Type B pancreatic cell (in vitro differentiated cells): ENCODE measurements around the gene STUB1. TPM values are rescaled to one million over a fixed set of nuclear protein-coding genes. Genes with fewer than 3 reads are reported as not detected.
A peak's percentile ranks its signal among the peaks of the same experiment; 100 is the strongest.

Experiments used
- DNase-seq: peaks from one replicate; pipeline ENCODE4 v3.0.0; 2021; ENCODE audit warnings: mixed read lengths; ENCODE audit not compliant: unreplicated experiment; ENCODE audit errors: extremely low spot score
- H3K27ac Mint-ChIP-seq: 2 replicates; pipeline ENCODE4 v1.8.0; 2021; ENCODE audit warnings: mild to moderate bottlenecking, mixed read lengths
- H3K27me3 Mint-ChIP-seq: 2 replicates; pipeline ENCODE4 v1.8.0; 2021; ENCODE audit warnings: mixed read lengths
- H3K36me3 Mint-ChIP-seq: 2 replicates; pipeline ENCODE4 v1.8.0; 2021; ENCODE audit warnings: mixed read lengths
- H3K4me1 Mint-ChIP-seq: one replicate; pipeline ENCODE4 v1.8.0; 2021; ENCODE audit warnings: mixed read lengths; ENCODE audit not compliant: unreplicated experiment
- H3K4me3 Mint-ChIP-seq: 2 replicates; pipeline ENCODE4 v1.8.0; 2021; ENCODE audit warnings: mild to moderate bottlenecking, mixed read lengths
- H3K9me3 Mint-ChIP-seq: 2 replicates; pipeline ENCODE4 v1.8.0; 2021; ENCODE audit warnings: mixed read lengths
- CTCF ChIP-seq: fragments of 200-600 bp; sonication (generic); conservative IDR thresholded peaks from 2 replicates; pipeline ENCODE4 v1.5.0; 2021; ENCODE audit warnings: antibody characterized with exemption, mild to moderate bottlenecking
- total RNA-seq: library from RNA; stranded (reverse); gene quantifications from 2 replicates; pipeline ENCODE4 v1.2.1, GENCODE V29; 2021; ENCODE audit warnings: low replicate concordance

Gene STUB1
- total RNA-seq, 1 donor from 2014 or later: 80.3 TPM

- no peak for TF ChIP-seq CTCF
- no peak for DNase-seq
- no peaks in the 10 kb centered on the region for H3K4me1 Mint-ChIP-seq
- no peak overlapping the region for H3K27ac Mint-ChIP-seq
- peak overlapping the region; percentile 62 for H3K4me3 Mint-ChIP-seq
- no peaks in the 10 kb centered on the region for H3K36me3 Mint-ChIP-seq
- H3K9me3 Mint-ChIP-seq: no peaks in the 10 kb centered on the region
- peaks cover 74% of the 10 kb centered on the region for H3K27me3 Mint-ChIP-seq
Measured at GRCh38 chr16:704552-705380, 24.6 kb downstream of the STUB1 start.

- H3K27me3 Mint-ChIP-seq: peaks cover 76% of the 10 kb centered on the region
- DNase-seq: no peak
- no peaks in the 10 kb centered on the region for H3K9me3 Mint-ChIP-seq
- TF ChIP-seq CTCF: no peak
- no peaks in the 10 kb centered on the region for H3K36me3 Mint-ChIP-seq
- peak within 1 kb of the TSS; percentile 71 for H3K4me3 Mint-ChIP-seq
- no peak within 1 kb of the TSS for H3K27ac Mint-ChIP-seq
- H3K4me1 Mint-ChIP-seq: no peaks in the 10 kb centered on the region
Measured at GRCh38 chr16:705431-706188, 25.4 kb downstream of the STUB1 start, which contains the start of gene FBXL16. Gene FBXL16 (minus strand): TSS chr16:705801. CDS start chr16:697405, 8,396 bp downstream.

GRCh38 chr16:706189-707061 is 26.2 kb downstream of the STUB1 start:
- no peaks in the 10 kb centered on the region for H3K9me3 Mint-ChIP-seq
- TF ChIP-seq CTCF: no peak
- no peaks in the 10 kb centered on the region for H3K36me3 Mint-ChIP-seq
- no peak overlapping the region for H3K27ac Mint-ChIP-seq
- no peak for DNase-seq
- H3K4me3 Mint-ChIP-seq: peak overlapping the region; percentile 71
- H3K4me1 Mint-ChIP-seq: no peaks in the 10 kb centered on the region
- peaks cover 75% of the 10 kb centered on the region for H3K27me3 Mint-ChIP-seq

GRCh38 chr16:707062-707538 is 26.9 kb downstream of the STUB1 start:
- Mint-ChIP-seq H3K9me3 (no peaks in the 10 kb centered on the region), H3K4me1 (no peaks in the 10 kb centered on the region), H3K36me3 (no peaks in the 10 kb centered on the region), H3K4me3 (no peak overlapping the region), H3K27ac (no peak overlapping the region), H3K27me3 (peaks cover 68% of the 10 kb centered on the region)
- DNase-seq: no peak
- no peak for TF ChIP-seq CTCF

GRCh38 chr16:708019-708418 is 27.8 kb downstream of the STUB1 start:
- Mint-ChIP-seq H3K36me3 (no peaks in the 10 kb centered on the region), H3K27ac (no peak overlapping the region), H3K9me3 (no peaks in the 10 kb centered on the region), H3K4me3 (peak overlapping the region; percentile 41), H3K27me3 (peaks cover 64% of the 10 kb centered on the region), H3K4me1 (peaks cover 4% of the 10 kb centered on the region)
- TF ChIP-seq CTCF: no peak
- DNase-seq: no peak
